PFSK-1 (cell line): Measurements from ENCODE around the gene BMERB1.

Experiments used
- FOXP2 ChIP-seq: optimal IDR thresholded peaks from 2 replicates; pipeline ENCODE3; 2011; ENCODE audit warnings: borderline replicate concordance, control low read depth, inconsistent platforms; ENCODE audit not compliant: insufficient read depth; ENCODE audit errors: extremely low read length, extremely low read depth
- POLR2AphosphoS5 ChIP-seq: IDR thresholded peaks from 2 replicates; pipeline ENCODE4 v1.6.1; 2012; ENCODE audit warnings: low read depth, mild to moderate bottlenecking, control low read depth, low read length, moderate library complexity
- SIN3A ChIP-seq: IDR thresholded peaks from 2 replicates; pipeline ENCODE4 v1.6.1; 2012; ENCODE audit warnings: mild to moderate bottlenecking, low read length, moderate library complexity, borderline replicate concordance; ENCODE audit not compliant: insufficient read depth
- TAF1 ChIP-seq: IDR thresholded peaks from 2 replicates; pipeline ENCODE4 v1.6.1; 2012; ENCODE audit warnings: low read length, control low read depth, borderline replicate concordance; ENCODE audit not compliant: insufficient read depth
- TF ChIP-seq, protein P1 (sequence below), 2 experiments: IDR thresholded peaks; 2 replicates each; pipeline versions ENCODE4 v1.6.1 to v1.8.0; 2011 to 2012; ENCODE audit warnings: low read depth in 2 of 2, low read length in 2 of 2, control low read depth in 1 of 2, inconsistent platforms in 1 of 2, mild to moderate bottlenecking in 1 of 2, moderate library complexity in 1 of 2; ENCODE audit not compliant: insufficient read depth in 1 of 2

BMERB1 gene

DNA sequence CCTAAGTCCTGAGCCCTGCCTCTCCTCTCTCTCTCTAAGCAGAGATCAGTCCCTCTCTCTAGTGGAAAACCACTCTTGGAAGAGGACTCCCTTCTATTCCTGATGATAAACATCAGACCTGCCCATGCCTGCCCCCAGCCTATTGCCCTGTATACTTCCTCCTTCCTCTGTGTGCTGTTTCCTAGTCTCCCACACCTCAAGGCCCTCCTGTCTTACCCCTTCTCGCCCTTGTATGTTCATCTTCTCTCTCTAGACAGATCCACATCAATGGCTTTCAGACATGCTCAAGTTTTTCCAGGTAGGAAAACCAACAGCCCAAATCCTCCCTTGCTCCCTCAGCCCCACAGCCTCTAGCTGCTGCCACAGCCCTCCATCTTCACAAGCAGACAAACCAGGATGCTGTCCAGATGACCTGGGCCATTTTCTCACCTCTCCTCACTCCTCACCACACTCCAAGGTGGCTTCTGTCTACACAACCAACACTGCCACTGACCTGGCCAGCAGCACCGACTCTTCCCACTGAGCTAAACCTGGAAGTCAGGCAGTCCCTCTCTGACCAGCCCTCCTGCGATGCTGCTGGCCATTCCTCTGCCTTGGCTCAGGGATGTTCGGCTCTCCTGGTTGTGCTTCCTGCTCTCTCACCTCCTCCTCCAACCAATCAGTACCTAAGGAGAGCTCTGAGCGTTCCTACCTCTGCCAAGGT is 172.3 kb downstream of the BMERB1 start:
- TF ChIP-seq, protein P1, sequence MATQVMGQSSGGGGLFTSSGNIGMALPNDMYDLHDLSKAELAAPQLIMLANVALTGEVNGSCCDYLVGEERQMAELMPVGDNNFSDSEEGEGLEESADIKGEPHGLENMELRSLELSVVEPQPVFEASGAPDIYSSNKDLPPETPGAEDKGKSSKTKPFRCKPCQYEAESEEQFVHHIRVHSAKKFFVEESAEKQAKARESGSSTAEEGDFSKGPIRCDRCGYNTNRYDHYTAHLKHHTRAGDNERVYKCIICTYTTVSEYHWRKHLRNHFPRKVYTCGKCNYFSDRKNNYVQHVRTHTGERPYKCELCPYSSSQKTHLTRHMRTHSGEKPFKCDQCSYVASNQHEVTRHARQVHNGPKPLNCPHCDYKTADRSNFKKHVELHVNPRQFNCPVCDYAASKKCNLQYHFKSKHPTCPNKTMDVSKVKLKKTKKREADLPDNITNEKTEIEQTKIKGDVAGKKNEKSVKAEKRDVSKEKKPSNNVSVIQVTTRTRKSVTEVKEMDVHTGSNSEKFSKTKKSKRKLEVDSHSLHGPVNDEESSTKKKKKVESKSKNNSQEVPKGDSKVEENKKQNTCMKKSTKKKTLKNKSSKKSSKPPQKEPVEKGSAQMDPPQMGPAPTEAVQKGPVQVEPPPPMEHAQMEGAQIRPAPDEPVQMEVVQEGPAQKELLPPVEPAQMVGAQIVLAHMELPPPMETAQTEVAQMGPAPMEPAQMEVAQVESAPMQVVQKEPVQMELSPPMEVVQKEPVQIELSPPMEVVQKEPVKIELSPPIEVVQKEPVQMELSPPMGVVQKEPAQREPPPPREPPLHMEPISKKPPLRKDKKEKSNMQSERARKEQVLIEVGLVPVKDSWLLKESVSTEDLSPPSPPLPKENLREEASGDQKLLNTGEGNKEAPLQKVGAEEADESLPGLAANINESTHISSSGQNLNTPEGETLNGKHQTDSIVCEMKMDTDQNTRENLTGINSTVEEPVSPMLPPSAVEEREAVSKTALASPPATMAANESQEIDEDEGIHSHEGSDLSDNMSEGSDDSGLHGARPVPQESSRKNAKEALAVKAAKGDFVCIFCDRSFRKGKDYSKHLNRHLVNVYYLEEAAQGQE (IDR thresholded peaks at IDR 0.05; ENCODE audit: insufficient read depth in 1 of 2, low read depth in 2 of 2, low read length in 2 of 2), result no peak
- TF ChIP-seq FOXP2, result no peak
- no peak for TF ChIP-seq TAF1
- TF ChIP-seq SIN3A, result no peak
- TF ChIP-seq POLR2AphosphoS5, result no peak

DNA sequence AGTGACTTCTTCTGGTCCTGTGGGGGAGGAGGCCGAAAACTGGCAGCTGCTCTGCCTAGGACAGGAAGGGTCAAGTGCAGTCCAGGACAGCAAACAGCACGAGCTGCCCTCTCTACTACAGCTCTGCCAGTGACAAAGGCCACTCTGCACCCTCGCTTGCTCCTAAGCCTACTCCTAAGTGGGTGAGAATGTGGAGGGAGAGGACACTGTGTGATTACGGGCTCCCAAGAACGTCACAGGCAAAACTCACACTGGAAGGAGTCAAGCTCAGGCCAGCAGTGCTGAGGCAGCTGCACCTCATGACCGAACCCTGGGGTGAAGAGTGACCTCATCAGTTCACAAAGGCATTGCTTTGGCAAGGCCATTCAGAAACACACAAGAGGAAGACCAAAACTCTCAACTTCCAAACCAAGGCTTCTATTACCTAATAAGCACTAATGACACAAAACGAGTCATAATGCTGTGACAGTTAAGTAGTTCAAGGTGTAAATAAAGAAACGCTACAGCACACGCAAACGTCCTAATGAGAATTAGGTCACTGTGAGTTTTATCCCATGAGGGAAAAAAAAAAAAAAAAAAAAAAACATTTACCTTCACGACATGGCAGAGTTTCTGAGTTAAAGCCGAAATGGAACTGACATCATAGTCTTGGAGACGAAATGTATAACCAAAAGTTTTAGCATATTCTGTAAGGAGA is 173.5 kb downstream of the BMERB1 start:
- TF ChIP-seq, protein P1 (IDR thresholded peaks at IDR 0.05; ENCODE audit: insufficient read depth in 1 of 2, low read depth in 2 of 2, low read length in 2 of 2), result no peak
- TF ChIP-seq SIN3A, result no peak
- no peak for TF ChIP-seq POLR2AphosphoS5
- no peak for TF ChIP-seq FOXP2
- no peak for TF ChIP-seq TAF1

DNA sequence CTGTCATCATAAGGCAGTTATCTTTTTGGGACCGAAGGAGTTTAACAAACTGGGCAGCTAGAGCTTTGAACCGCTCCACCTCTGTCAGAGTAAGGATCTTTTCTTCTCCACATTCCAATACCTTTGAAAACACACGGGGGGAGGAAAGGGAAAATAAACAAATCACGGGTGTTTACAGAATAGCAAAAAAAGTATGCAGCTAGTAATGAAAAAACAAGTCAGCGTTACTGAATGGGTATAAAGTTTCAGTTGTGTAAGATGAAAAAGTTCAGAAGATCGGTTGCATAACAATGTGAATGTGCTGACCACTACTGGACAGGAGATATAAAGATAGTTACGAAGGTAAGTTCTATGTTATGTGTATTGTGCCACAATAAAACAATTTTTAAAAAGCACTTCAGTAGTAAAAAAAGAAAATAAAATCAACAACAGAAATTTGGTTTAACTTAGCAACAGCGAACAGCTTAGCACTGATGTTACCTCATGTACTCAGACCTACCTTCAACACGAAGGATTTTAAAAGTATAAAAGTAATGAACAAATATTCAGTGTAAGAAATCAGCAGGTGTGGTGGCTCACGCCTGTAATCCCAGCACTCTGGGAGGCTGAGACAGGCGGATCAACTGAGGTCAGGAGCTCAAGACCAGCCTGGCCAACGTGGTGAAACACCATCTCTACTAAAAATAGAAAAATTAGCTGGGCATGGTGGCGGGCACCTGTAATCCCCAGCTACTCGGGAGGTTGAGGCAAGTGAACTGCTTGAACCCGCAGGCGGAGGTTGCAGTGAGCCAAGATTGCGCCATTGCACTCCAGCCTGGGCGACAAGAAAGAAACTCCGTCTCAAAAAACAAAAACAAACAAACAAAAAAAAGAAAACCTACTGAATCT is 174.3 kb downstream of the BMERB1 start:
- TF ChIP-seq SIN3A, result no peak
- no peak for TF ChIP-seq TAF1
- TF ChIP-seq FOXP2, result no peak
- no peak for TF ChIP-seq POLR2AphosphoS5

DNA sequence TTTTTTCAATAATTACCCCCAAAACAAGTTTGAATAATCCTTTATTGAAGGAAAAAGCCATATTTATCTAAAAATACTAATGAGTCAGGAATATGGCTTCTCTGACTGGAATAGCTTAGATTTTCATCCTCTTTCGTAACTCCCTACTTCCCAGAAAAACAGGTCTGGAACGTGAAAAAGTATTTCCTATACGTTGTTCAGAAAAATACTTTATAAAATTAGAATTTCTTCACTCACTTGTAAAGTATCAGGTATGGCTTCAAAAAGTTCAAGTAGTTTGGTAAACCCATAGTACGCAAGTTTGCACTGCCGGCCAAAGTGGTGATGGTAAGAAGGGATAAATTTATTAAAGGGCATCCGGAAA is 174.9 kb downstream of the BMERB1 start:
- TF ChIP-seq TAF1 (no peak), FOXP2 (no peak), SIN3A (no peak), POLR2AphosphoS5 (no peak)
- TF ChIP-seq, protein P1 (IDR thresholded peaks at IDR 0.05; ENCODE audit: insufficient read depth in 1 of 2, low read depth in 2 of 2, low read length in 2 of 2), result no peak

DNA sequence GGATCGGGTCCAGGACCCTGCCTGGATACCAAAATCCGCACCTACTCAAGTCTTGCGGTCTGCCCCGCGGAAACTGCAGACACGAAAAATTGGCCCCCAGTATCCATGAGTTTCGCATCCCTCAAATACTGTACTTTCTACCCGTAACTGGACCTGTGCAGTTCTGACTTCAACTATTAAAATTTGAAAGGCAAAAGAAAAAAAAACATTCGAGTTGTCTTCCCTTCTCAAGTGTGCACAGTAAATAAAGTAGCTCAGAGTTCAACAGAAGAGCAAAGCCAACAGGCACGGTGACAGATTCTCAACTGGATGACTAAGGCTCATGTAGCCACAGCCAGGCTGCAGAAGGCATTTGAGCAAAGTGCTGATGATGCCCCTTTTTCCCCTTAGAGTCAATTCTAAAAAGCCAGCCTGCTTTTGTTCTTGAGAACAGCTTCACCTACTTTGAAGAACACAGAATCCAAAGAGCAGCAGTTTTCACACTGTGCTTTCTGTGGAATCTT is 176.0 kb downstream of the BMERB1 start:
- TF ChIP-seq, protein P1 (IDR thresholded peaks at IDR 0.05; ENCODE audit: insufficient read depth in 1 of 2, low read depth in 2 of 2, low read length in 2 of 2), result no peak
- TF ChIP-seq FOXP2 (no peak), SIN3A (no peak), POLR2AphosphoS5 (no peak), TAF1 (no peak)
